HFFc6 (cell line): ENCODE measurements around the gene CLSTN2. TPM values are rescaled to one million over a fixed set of nuclear protein-coding genes. Genes with fewer than 3 reads are reported as not detected.

Source experiments
- DNase-seq: peaks from one replicate; pipeline ENCODE4 v3.0.0-alpha.2; 2018
- H3K27ac Mint-ChIP-seq: 2 replicates; pipeline ENCODE4 v1.8.0; 2020; ENCODE audit warnings: mild to moderate bottlenecking, mixed read lengths
- H3K27me3 Mint-ChIP-seq: 2 replicates; pipeline ENCODE4 v1.8.0; 2021; ENCODE audit warnings: mild to moderate bottlenecking, moderate library complexity, mixed read lengths; ENCODE audit not compliant: insufficient read depth
- H3K36me3 Mint-ChIP-seq: 2 replicates; pipeline ENCODE4 v1.8.0; 2021; ENCODE audit warnings: low read depth, mixed read lengths
- H3K4me1 Mint-ChIP-seq: 2 replicates; pipeline ENCODE4 v1.8.0; 2020; ENCODE audit warnings: low read depth, mixed read lengths
- H3K4me3 Mint-ChIP-seq: 2 replicates; pipeline ENCODE4 v1.8.0; 2020; ENCODE audit warnings: mild to moderate bottlenecking, moderate library complexity, mixed read lengths
- H3K9me3 Mint-ChIP-seq: 2 replicates; pipeline ENCODE4 v1.8.0; 2020; ENCODE audit warnings: mild to moderate bottlenecking, mixed read lengths
- CTCF ChIP-seq: fragments of 200-600 bp; sonication (generic); IDR thresholded peaks from 2 replicates; pipeline ENCODE4 v1.5.0; 2021; ENCODE audit warnings: antibody characterized with exemption, mild to moderate bottlenecking
- total RNA-seq, 6 experiments: library from RNA; stranded (reverse); fragmentation: NEBNext Ultra II Directional; extraction: Animal tissue kit (Norgen Biotek cat#: 25700); gene quantifications; 2 replicates in 1 of 6; 3 replicates in 5 of 6; pipeline ENCODE4 v1.2.3, GENCODE V29; 2021

The CLSTN2 gene
- total RNA-seq, 6 experiments from 2014 or later, result 0.05 TPM; not detected in 5

- Mint-ChIP-seq H3K27me3 (no peaks in the 10 kb centered on the region; the same call in 1 of the 2 replicates), H3K27ac (no peak overlapping the region)
- TF ChIP-seq CTCF, result no peak
Measured at GRCh38 chr3:140067487-140067886, 132.5 kb downstream of the CLSTN2 start.

GRCh38 chr3:140068494-140069017 lies 133.6 kb downstream of the CLSTN2 start:
- Mint-ChIP-seq H3K4me3 (no peak overlapping the region), H3K27me3 (no peaks in the 10 kb centered on the region; the same call in 1 of the 2 replicates), H3K36me3 (0 out of 2 replicates have a peak, but pooled peaks cover 7% of the 10 kb centered on the region), H3K27ac (no peak overlapping the region), H3K9me3 (peaks cover 39% of the 10 kb centered on the region), H3K4me1 (no peaks in the 10 kb centered on the region)
- DNase-seq, result no peak
- TF ChIP-seq CTCF, result no peak

More at GRCh38 chr3:140067487-140067886, 132.5 kb downstream of the CLSTN2 start:
- Mint-ChIP-seq H3K9me3 (peaks cover 40% of the 10 kb centered on the region), H3K36me3 (0 out of 2 replicates have a peak, but pooled peaks cover 8% of the 10 kb centered on the region), H3K4me1 (no peaks in the 10 kb centered on the region), H3K4me3 (no peak overlapping the region)
- no peak for DNase-seq

GRCh38 chr3:140073278-140074045 lies 138.5 kb downstream of the CLSTN2 start:
- peaks cover 13% of the 10 kb centered on the region; the same call in 1 of the 2 replicates for H3K36me3 Mint-ChIP-seq
- H3K27me3 Mint-ChIP-seq, result peaks cover 1% of the 10 kb centered on the region
- TF ChIP-seq CTCF, result no peak
- no peak overlapping the region for H3K27ac Mint-ChIP-seq
- no peaks in the 10 kb centered on the region for H3K4me1 Mint-ChIP-seq
- H3K9me3 Mint-ChIP-seq, result peaks cover 62% of the 10 kb centered on the region
- DNase-seq, result no peak
- H3K4me3 Mint-ChIP-seq, result no peak overlapping the region

- Mint-ChIP-seq H3K4me3 (no peak overlapping the region), H3K36me3 (peaks cover 13% of the 10 kb centered on the region; the same call in 1 of the 2 replicates), H3K4me1 (no peaks in the 10 kb centered on the region), H3K27ac (no peak overlapping the region), H3K27me3 (peaks cover 1% of the 10 kb centered on the region; the same call in 1 of the 2 replicates), H3K9me3 (peaks cover 69% of the 10 kb centered on the region)
- no peak for TF ChIP-seq CTCF
- DNase-seq, result no peak
Measured at GRCh38 chr3:140076552-140076951, 141.6 kb downstream of the CLSTN2 start.

- H3K4me3 Mint-ChIP-seq, result no peak overlapping the region
- no peak overlapping the region for H3K27ac Mint-ChIP-seq
- H3K4me1 Mint-ChIP-seq, result no peaks in the 10 kb centered on the region
- TF ChIP-seq CTCF, result no peak
- DNase-seq, result no peak
- peaks cover 1% of the 10 kb centered on the region; the same call in 1 of the 2 replicates for H3K27me3 Mint-ChIP-seq
- peaks cover 72% of the 10 kb centered on the region for H3K9me3 Mint-ChIP-seq
- peaks cover 13% of the 10 kb centered on the region; the same call in 1 of the 2 replicates for H3K36me3 Mint-ChIP-seq
Measured at GRCh38 chr3:140077406-140077805, 142.4 kb downstream of the CLSTN2 start.
